GM21529 (cell line): ENCODE data around the gene FANCC.

Experiments
- ATAC-seq: cut with Tn5 transposase; IDR thresholded peaks from one replicate; pipeline ENCODE4 v1.9.1; 2021; ENCODE audit not compliant: unreplicated experiment

Gene FANCC

DNA sequence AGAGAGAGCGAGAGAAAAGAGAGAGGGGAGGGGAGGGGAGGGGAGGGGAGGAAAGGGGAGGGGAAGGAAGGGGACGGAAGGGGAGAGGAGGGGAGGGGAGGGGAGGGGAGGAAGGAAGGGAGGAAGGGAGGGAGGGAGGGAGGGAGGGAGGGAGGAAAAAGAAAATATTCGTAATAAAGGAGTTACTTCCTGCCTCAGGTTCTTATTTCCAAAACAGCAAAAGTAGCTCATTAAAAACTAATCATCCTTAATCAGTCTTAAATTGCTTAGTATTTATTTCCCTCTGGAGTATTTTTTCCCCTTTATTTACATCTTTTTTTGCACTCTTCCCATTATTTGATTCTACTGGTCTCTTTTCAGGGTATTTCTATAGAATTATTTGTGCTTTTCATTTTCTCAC is 162.3 kb downstream of the FANCC start:
- ATAC-seq, result no peak

DNA sequence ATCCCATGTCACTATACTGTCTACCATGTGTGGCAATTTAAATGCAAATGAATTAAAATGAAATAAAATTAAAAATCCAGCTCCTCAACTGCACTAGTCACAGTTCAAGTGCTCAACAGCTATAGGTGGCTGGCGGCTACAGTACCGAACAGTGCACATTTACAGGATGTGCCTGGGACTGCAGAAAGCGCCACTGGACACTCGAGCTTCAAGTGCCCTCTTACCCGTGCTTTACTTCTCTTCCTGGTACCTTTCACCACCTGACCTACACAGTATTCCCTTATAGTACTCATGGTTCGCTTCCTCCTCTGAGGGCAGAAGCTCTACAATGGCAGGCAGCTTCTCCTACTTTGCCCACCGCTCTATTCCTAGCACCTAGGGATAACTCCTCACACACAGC is 166.6 kb downstream of the FANCC start:
- no peak for ATAC-seq

DNA sequence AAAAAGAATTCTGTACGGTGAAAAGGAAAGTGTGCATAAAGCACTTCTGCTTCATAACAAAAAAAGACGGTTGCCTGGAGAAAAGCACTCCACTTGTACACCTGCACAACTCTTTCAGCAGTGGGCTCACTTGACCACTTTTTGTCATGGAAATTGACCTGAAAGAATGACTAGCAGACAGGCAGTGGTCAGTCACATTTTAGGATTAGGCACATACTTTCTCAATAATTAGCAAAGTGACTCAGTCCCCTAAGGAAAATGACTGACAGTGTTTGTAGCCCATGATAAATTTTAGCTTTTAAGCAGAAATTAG is 169.3 kb downstream of the FANCC start:
- no peak for ATAC-seq

DNA sequence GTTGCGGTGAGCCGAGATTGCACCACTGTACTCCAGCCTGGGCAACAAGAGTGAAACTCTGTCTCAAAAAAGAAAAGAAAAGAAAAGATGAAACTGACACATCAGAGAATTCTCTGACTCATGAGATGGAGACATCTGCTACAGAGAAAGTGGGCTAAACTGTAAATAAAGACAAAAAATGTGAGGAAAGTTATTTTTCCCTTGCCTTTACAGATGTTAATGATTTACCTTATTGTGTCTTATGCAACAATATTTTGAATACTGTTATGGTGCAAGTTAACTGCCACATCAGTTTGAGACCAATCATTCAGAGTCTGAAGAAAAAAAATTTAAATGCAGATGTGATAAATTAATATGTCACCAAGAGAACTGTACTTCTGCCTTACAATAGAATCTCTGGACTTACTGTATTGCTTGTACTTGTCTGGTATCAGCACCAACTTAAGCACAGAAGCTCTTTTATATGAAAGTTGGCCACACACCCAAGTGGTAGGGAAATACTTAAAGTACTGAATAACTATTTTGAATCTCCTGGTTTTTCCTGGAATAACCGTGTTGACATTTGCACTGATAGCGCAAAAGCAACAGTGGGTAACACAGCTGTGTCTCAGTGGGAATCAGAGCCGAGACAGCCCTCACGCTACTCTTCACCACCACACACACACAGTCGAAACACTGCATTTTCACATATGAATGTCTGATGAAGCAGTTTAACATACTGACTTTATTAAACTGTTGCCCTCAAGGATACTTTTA is 169.9 kb downstream of the FANCC start:
- ATAC-seq, result no peak

DNA sequence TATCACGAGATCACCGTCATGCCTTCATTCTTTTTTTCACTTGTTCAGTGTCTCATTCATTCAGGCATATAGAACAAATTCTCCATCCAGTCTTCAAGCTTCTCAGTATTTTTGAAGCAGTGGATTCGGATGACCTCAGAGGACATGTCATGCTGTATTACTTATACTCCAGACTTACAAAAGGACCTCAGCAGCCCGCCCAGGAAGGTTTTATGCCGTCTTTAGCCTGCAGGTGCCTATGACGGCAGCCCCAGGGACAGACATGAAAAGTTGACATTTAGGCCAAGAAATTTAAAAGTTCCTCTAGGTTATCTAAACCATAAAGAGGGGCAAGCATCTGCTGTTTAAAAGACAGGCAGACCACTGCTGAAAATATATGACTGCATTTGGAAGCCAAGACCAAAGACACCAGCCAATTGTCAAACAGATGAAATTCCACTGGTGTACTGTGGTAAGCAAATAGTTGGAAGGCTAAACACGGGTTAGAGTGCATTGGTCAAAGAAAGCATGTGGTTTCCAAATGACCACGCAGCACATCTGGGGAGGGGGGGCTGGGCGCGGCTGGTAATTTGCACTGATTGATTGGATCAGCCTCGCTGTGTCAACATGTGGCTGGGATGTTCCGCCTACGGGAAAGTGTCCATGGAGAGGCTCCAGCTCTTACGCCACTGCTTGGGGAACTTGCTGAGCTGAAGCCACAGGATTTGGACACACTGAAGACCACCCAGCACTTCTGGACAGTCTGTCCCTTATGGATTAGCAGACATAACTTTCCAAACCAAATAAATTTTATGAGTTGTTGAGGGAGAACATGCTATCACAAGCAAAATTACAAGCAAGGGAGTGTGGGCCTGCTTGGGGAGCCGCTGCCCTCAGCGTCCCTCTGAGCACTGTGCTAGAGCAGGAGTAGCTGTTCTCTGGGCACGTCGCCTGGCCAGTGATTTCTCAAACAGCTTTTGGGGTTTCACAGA is 173.6 kb downstream of the FANCC start:
- no peak for ATAC-seq

DNA sequence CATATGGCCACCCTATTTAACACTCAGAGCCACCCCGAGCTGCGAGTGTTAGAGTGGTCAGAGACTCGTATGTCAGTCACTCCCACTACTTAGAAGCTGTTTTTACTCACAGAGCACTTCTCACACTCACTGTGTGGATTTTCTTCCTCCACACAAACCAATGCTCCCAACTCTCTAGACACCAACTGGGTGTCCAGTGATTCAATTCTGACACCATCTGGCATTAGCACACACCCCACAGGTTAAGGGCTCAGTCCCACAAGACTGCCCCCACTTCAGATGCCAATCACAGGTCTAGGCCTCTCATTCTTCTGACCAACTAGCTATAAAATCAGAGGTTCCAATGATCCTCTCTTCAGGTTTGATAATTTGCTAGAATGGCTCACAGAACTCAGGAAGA is 174.8 kb downstream of the FANCC start:
- no peak for ATAC-seq

DNA sequence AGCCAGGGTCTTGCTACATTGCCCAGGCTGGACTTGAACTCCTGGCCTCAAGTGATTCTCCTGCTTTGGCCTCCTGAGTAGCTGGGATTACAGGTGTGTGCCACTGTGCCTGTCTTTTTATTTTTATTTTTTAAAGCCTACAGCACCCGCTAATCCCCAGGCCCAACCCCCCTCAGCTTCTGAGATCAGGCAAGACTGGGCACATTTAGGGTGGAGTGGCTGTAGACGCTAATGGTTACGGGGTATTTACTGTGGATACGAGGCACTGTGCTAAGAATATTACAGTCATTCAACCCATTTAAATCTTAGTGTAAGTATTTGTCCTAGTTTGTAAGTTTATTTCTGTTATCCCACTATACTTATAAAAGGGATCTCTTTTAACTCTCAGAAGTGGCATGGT is 175.2 kb downstream of the FANCC start:
- ATAC-seq, result no peak

DNA sequence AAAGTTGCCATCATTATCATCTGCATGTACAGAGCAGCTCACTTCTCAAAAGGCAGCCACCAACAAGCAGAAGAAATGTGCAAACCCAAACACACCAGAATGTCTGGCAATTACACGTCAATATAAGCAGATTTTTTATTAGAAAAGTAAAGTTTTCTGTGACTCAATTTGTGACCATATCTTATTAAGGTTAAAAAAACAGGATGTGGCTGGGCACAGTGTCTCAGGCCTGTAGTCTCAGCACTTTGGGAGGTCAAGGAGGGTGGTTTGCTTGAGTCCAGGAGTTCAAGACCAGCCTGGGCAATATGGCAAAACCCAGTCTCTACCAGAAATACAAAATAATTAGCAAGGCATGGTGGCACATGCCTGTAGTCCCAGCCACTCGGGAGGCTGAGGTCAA is 176.7 kb downstream of the FANCC start:
- no peak for ATAC-seq

DNA sequence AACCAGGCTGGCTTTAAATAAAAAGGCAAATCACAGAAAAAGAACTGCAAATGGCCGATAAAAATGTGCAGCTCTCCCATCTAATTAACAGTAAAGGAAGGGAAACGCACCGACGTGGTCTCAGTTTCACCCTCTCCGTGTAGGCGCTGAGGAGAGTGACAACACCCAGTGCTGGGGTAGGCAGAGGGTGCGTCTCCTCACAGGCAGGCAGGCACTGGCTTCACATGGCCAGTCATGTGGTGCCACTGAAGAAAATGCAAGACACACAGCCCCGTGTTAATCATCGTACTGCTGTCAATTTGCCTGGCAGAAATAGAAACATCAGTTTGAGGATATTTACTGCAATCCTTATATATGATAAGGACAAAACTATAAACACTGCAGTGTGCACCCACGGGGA is 178.4 kb downstream of the FANCC start:
- ATAC-seq, result no peak

DNA sequence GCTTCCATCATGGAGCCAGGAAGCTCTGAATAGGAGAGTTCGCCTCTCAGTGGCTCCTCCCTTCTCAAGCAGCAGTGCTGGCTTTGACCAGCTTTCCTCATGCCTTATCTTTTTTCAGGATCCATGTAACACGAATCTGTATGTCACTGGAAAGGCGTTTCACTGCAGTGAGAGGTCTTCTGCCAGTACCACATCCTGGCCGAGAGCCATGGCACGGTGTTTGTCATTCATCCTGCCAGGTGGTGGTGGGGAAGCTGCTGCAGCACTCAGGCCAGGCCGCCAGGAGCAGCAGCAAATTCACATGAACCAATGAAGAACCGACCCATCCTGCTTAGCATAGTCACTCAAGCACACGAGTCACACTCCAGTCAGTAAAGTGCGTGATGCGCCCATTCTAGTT is 179.0 kb downstream of the FANCC start:
- ATAC-seq, result no peak

DNA sequence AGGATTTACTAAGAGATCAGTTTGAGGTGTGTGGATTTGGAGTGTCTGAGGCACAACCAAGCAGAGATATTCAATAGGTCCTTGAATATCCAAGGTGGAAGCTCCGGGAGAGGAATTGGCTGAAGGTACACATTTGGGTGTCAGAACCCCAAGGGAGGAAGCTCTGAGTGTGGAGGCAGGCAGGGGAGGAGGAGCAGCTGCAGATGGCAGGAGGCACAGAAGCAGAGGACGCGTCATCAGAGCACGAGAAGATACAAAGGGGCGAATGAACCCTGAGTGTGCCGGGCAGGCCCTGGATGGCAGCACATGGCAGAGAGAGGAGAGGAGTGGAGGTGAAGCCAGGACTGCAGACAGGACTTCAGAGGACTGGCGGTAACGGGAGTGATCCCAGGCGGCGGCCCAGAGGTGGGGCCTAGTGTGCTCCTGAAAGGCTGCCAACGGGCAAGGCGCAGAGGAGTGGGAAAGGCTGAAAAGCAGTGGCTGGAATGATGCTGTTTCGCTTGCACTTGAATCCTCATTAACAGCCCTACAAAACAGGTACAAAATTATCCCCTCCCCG is 179.8 kb downstream of the FANCC start:
- no peak for ATAC-seq

DNA sequence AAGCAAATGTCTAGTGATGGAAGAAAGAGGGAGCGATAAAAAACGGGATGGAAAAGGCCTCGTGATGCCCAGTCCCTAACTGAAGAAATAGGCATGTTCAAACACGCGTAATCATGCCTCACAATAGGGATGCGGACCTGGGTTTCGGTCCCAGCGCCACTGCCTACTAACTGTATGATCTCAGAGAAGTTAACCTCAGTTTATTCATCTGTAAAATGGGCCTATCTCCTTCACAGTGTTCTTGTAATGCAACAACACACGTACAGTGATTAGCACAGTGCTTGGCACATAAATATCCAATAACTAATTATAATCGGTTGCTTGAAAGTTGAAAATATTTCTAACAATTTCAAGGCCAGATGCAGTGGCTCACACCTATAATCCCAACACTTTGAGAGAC is 181.8 kb downstream of the FANCC start:
- ATAC-seq, result no peak

DNA sequence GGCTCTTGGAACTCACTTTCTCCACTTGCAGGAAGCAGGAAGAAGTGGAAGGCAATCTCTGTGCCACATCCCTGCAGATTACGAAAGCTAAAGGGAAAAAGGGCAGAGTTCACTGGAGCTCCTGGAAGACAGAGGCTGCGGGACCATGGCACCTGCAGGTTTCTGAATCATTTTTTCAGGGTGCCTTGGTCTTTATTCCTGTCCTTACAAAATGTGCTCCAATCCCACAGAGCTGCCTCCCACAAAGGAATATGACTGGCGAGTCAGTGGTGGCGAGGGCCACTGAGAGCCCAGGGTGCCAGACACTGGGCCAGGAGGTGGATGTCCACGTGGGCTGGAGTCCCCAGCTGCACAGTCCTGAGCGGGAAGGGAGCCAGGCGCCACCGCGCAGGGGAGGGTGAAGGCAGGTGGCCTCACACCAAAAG is 183.0 kb downstream of the FANCC start:
- ATAC-seq, result no peak

DNA sequence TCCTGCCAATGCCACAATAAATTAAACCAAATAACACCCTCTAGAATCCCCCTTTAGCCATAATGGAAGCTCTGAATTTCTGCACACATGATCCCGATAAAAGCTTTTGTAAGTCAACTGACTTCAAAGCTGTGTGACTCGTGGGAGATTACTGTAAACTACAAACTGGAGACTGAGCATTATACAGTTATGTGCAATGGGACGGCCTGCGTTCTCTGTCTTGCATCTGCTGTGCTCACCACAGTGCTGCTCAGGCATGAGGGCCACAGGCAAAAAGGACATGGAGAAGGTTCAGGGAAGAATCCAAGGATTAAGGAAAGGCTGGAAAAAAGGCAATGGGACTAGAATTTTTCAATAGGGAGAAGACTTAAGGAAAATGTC is 184.2 kb downstream of the FANCC start:
- no peak for ATAC-seq

DNA sequence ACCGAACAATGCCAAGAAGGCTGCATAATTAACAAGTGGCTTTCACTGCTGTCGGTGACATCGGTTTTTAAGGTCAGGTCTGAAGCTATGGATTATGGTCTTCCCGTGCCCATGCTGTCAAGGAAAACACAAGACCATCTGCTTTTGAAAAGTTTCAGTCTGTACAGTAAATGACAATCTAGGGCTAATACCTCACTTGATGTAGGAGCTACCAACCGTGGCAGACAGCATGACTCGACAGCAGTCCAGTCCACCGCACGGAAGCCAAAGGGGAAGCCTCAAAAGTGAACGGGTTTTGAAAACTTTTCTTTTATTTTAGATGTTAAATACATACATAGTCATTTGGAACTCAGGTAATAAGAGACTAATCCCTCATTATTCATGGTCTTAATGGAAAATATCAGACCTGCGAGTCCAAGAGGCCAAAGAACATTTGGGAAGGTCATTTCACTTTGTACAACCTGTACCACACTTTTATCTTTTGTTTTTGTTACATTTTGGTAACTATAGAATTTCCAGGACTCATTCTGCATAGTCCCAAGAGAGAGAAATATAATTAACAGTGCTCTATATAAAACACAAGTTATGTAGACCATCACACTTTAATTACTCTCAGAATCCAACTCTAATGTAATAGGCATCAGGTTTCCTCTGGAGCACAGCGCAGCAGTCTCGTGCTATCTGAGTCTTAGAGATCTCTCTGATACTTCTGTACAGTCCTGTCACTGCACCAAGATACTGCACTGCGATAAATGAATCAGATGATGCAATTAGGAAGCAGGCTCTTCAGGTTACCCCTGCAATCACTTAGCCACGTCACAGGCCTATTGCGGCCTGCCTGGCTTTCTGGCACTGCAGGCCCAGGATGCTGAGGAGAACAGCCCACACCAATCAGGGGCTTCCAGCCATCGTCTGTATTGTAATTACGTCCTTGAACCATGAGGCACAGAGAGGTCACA is 184.9 kb downstream of the FANCC start:
- ATAC-seq, result no peak

DNA sequence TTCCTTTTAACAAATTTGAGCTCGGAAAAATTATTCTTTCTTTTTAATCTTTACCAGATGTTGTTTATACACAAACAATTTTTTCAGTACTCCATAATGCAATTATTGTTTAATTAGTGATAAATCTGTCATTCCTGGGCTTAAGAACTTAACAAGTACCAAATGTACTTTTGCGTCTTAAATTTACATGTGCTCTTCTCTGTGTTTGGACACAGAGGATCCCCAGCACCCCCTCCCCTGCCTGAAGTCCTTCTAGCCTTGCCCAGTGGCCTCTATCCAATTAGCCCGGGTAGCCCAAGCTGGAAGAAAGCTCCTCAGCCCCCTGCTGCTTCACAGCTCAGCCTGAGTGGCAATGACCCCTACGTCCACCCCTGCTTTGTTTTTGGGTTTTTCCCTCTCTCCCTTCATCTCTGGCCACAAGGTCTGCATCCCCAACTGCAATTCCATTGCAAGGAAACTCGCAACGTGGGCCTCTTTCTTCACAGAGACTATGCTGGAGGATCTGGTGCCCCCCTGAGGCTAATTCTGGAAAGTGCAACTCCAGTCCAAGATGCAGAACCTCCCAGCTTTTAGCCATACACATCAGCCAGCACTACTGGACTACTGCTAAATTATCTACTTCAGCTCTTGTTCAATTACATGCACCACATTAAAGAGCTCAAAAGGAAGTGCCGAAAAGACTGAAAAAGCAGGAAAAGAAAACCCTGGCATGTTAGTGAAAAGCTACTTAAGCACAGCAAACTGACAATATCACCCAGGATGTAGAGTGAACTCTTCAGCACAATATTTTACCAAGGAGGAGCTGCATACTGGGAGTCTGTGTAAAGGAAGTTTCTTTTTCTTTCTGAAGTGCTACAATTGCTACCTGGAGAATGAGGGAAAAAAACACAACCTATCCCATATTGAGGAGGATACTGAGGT is 186.2 kb downstream of the FANCC start:
- no peak for ATAC-seq

DNA sequence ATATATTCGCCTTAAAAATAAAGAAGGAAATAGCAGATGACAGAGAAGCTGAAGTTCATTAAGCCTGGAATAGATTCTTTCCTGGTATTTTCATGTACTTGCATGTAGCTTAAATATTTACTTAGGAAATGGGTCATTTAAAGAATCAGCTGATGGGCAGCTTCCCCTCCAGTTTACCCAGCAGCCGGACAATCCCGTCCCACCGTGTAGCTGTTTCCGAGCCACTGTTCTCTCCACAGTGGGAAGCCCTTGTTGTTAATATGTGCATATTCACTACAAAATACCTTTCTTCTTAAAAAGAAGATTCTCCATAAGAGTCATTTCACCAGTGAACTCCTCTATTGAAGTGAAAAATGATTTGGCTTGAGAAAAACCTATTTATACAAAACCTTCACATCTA is 187.0 kb downstream of the FANCC start:
- no peak for ATAC-seq

DNA sequence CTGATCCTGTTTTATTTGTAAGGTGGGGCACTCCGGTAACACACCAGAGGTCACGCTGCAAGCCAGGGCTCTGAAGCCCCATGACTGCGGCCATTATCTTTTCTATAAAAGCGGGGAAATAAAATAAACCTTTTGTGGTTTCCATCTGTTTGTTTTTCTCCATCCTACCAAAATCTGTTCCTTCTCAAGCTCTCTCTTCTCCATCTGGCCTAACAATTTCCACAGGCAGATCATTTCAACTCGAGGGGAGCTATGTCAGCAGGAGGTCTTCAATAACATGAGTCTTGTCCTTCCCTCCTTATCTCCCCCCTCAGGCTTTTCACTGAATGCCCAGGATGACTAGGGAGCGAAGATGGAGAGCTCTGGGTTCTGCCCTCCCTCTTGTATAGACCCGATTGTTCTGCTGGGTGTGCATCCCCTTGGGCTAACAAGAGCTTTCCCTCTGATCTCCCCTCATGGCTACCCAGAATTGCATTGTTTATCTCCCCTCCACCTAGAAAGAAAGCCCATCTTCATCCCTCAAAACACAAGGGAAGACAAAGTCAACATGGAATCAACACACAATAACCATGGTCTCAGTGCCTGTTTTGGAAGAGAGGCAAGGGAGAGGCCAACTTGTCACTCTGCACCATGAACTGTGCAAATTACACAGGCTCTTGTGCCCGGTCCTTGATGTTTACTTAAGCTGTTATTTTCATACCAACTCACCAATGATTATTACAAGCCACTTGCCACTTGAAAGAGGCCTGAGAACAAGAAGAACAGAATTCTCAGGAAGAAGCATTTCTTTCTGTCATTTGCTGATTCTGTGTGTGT is 187.8 kb downstream of the FANCC start:
- no peak for ATAC-seq

DNA sequence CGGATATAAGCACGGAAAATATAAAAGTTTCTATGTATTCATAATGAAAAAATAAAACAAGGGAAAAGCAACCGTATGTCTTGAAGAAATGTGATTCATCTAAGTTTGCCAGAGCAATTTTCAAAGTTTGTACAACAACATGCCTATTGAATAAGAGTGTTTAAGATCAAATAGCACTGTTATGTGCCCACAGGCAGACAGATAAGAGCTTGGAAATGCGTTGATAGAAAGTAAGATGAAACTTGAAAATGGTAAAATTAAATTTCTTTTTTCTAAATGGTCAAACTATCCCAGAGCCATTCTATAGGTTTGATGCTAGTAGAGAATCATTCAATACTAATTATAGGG is 189.4 kb downstream of the FANCC start:
- ATAC-seq, result no peak
